BJ (cell line): ENCODE data around the gene RNLS. TPM values are rescaled to one million over a fixed set of nuclear protein-coding genes. Genes with fewer than 3 reads are reported as not detected.

Source experiments
- CTCF ChIA-PET: fragments of 350-600 bp; formaldehyde crosslinking; extraction: SDS; loops from one replicate; lab custom pipeline; 2021; ENCODE audit warnings: antibody characterized with exemption, inconsistent platforms; lab: Yijun Ruan, JAX
- POLR2A ChIA-PET: fragments of 300-600 bp; sonication (Branson Sonifier 250); formaldehyde crosslinking; extraction: SDS; loops from one replicate; lab custom pipeline; 2021; ENCODE audit warnings: antibody characterized with exemption; lab: Charles Lee
- DNase-seq: peaks from one replicate; pipeline ENCODE4 v3.0.0-alpha.2; 2011; ENCODE audit warnings: low read depth
- H3K27me3 ChIP-seq: 2 replicates; pipeline ENCODE4 v1.6.0; 2011; ENCODE audit warnings: low read length; ENCODE audit not compliant: control insufficient read depth, insufficient read depth
- H3K36me3 ChIP-seq: 2 replicates; pipeline ENCODE4 v1.5.1; 2011; ENCODE audit warnings: low read length; ENCODE audit not compliant: control insufficient read depth, insufficient read depth
- H3K4me3 ChIP-seq: 2 replicates; pipeline ENCODE4 v1.5.1; 2011; ENCODE audit warnings: low read depth, mild to moderate bottlenecking, control low read depth, low read length
- CTCF ChIP-seq: IDR thresholded peaks from 2 replicates; pipeline ENCODE4 v1.5.1; 2011; ENCODE audit warnings: low read depth, mild to moderate bottlenecking, control low read depth, inconsistent platforms, low read length, moderate library complexity; ENCODE audit not compliant: insufficient read depth
- polyA plus RNA-seq: library from polyadenylated mRNA; depleted of rRNA; stranded (reverse); fragments of >200 nt; gene quantifications from 2 replicates; pipeline ENCODE4 v1.2.3, GENCODE V29; 2011

Gene RNLS
- polyA plus RNA-seq, 1 experiment: 11.8 TPM

GRCh38 chr10:88526501-88527105 lies 56.5 kb downstream of the RNLS start:
- ChIA-PET CTCF (no interaction called here), POLR2A (interaction anchor here (0.6 kb wide), 2 partner anchors 248 to 677 kb away, joined by 5 to 8 read pairs; no protein-coding TSS in a partner anchor)
- DNase-seq: no peak
- no peaks in the 10 kb centered on the region for H3K36me3 ChIP-seq
- TF ChIP-seq CTCF: no peak
- H3K27me3 ChIP-seq: no peaks in the 10 kb centered on the region
- H3K4me3 ChIP-seq: no peak overlapping the region

- no peak for DNase-seq
- CTCF ChIA-PET: no interaction called here
- H3K36me3 ChIP-seq: no peaks in the 10 kb centered on the region
- POLR2A ChIA-PET: no interaction called here
- H3K4me3 ChIP-seq: no peak overlapping the region
- TF ChIP-seq CTCF: no peak
- no peaks in the 10 kb centered on the region for H3K27me3 ChIP-seq
Observed at GRCh38 chr10:88525371-88526069, 57.6 kb downstream of the RNLS start.

- no peak for DNase-seq
- no peaks in the 10 kb centered on the region for H3K36me3 ChIP-seq
- TF ChIP-seq CTCF: no peak
- no peak overlapping the region for H3K4me3 ChIP-seq
- POLR2A ChIA-PET: no interaction called here
- CTCF ChIA-PET: interaction anchor here (0.6 to 1.0 kb wide), 2 partner anchors 45 to 672 kb away, joined by 3 to 4 read pairs; no protein-coding TSS in a partner anchor
- no peaks in the 10 kb centered on the region for H3K27me3 ChIP-seq
Observed at GRCh38 chr10:88523739-88524400, 59.2 kb downstream of the RNLS start.

- CTCF ChIA-PET: interaction anchor here (1.1 kb wide), 1 partner anchor 30 kb away, joined by 4 read pairs; no protein-coding TSS in a partner anchor
- no peak for DNase-seq
- no peaks in the 10 kb centered on the region for H3K27me3 ChIP-seq
Observed at GRCh38 chr10:88522715-88523114, 60.4 kb downstream of the RNLS start.

More at GRCh38 chr10:88522715-88523114, 60.4 kb downstream of the RNLS start:
- POLR2A ChIA-PET: no interaction called here
- Histone ChIP-seq H3K4me3 (no peak overlapping the region), H3K36me3 (no peaks in the 10 kb centered on the region)
- TF ChIP-seq CTCF: no peak
